Right lobe of liver (tissue), 6 donors: ENCODE results near the gene C19orf12. TPM values are rescaled to one million over a fixed set of nuclear protein-coding genes. Genes with fewer than 3 reads are reported as not detected.
A peak's percentile ranks its signal among the peaks of the same experiment; 100 is the strongest.

Experiments
- ATAC-seq, 4 donors: fragments of 200-7000 bp; cut with Tn5 transposase; one replicate each; pipeline ENCODE4 v1.9.1; 2020; ENCODE audit warnings: mild to moderate bottlenecking in 4 of 4, moderate library complexity in 4 of 4
- DNase-seq, 3 donors: peaks; one replicate each; pipeline ENCODE4 v3.0.0-alpha.2; 2020
- H3K27ac ChIP-seq, 3 donors: fragments of 200-600 bp; one replicate each; pipeline ENCODE4 v1.8.0; 2022
- H3K27me3 ChIP-seq, 2 donors: fragments of 200-600 bp; one replicate each; pipeline ENCODE4 v1.8.0; 2022
- H3K36me3 ChIP-seq, 4 donors: fragments of 200-600 bp; sonication (generic) in 1 of 4; one replicate each; pipeline versions ENCODE4 v1.5.1 to v1.8.0; 2017 to 2022; ENCODE audit warnings: control low read depth in 1 of 4
- H3K4me1 ChIP-seq, 4 donors: fragments of 200-600 bp; sonication (generic) in 1 of 4; one replicate each; pipeline versions ENCODE4 v1.5.1 to v1.8.0; 2017 to 2022; ENCODE audit warnings: control low read depth in 1 of 4
- H3K4me3 ChIP-seq, 3 donors: fragments of 200-600 bp; one replicate each; pipeline ENCODE4 v1.8.0; 2022
- H3K9me3 ChIP-seq, 4 donors: fragments of 200-600 bp; sonication (generic) in 1 of 4; one replicate each; pipeline versions ENCODE4 v1.5.1 to v1.8.0; 2017 to 2022; ENCODE audit warnings: control low read depth in 1 of 4
- CTCF ChIP-seq, 4 donors: fragments of 200-600 bp in 3 of 4; fragments of 450-650 bp in 1 of 4; IDR thresholded peaks; one replicate each; pipeline versions ENCODE4 v1.5.1 to v1.8.0; 2016 to 2022; ENCODE audit warnings: antibody characterized with exemption in 4 of 4, mild to moderate bottlenecking in 2 of 4
- POLR2A ChIP-seq: fragments of 450-650 bp; IDR thresholded peaks from one replicate; pipeline ENCODE4 v1.6.1; 2017; ENCODE audit warnings: antibody characterized with exemption, mild to moderate bottlenecking
- WGBS: methylation state at CpG from one replicate; pipeline ENCODE4 v1.1.6; 2018; ENCODE audit warnings: low coverage, low lambda C conversion rate; ENCODE audit not compliant: insufficient coverage; ENCODE audit errors: missing lambda C conversion rate; 5-methylcytosine and 5-hydroxymethylcytosine counted together
- intact Hi-C, 2 donors: fragments of 100-400 bp; cut with DNase I; formaldehyde crosslinking; loops; one replicate each; pipeline versions ENCODE4 v1.11.2 to v1.14.1; 2022
- total RNA-seq, 6 experiments: library from RNA; depleted of rRNA in 2 of 6; stranded (reverse); fragments of >200 nt in 2 of 6; fragmentation: NEBNext Ultra II Directional in 3 of 6; extraction: Animal tissue kit (Norgen Biotek cat#: 25700) in 3 of 6; gene quantifications; one replicate each; pipeline versions ENCODE4 v1.1.0 to v1.2.4, GENCODE V29; 2016 to 2023
- donor health status: DM: no; HTN: yes; CAD: no.
- donor health status: DM: no; HTN: no; CAD: no.
- donor health status: DM: no; HTN: no; CAD: no.
- donor health status: DM: no; HTN: yes; CAD: no.
- donor health status: DM: no; HTN: yes; CAD: no.

The C19orf12 gene
- total RNA-seq, 6 experiments from 2014 or later: 35.2 to 62.8 (median 52.4) TPM

- DNase-seq: no peak
- H3K4me1 ChIP-seq: peaks cover 0 to 10% (median 5%) of the 10 kb centered on the region in 4 donors
- ATAC-seq: peak; percentile 16 to 69 (median 46)
- no peak overlapping the region for H3K27ac ChIP-seq
- intact Hi-C loops: no loop called here
- H3K9me3 ChIP-seq: peaks cover 0 to 4% (median 0%) of the 10 kb centered on the region in 4 donors
- no peak overlapping the region for H3K4me3 ChIP-seq
- H3K36me3 ChIP-seq: no peaks in the 10 kb centered on the region
- WGBS: 49% methylated on average over 7 of the region's 7 CpGs
- H3K27me3 ChIP-seq: no peaks in the 10 kb centered on the region
- TF ChIP-seq CTCF (IDR thresholded peaks at IDR 0.05): no peak
- no peak for TF ChIP-seq POLR2A
Measured at GRCh38 chr19:29685326-29685725, 29.7 kb downstream of the C19orf12 start.

- no peak for DNase-seq
- no peak for TF ChIP-seq CTCF (IDR thresholded peaks at IDR 0.05)
- no peak for TF ChIP-seq POLR2A
- Histone ChIP-seq H3K36me3 (no peaks in the 10 kb centered on the region), H3K4me3 (no peak overlapping the region), H3K27ac (no peak overlapping the region), H3K9me3 (no peaks in the 10 kb centered on the region), H3K27me3 (no peaks in the 10 kb centered on the region), H3K4me1 (peaks cover 0 to 31% (median 14%) of the 10 kb centered on the region in 4 donors)
- no peak for ATAC-seq
- intact Hi-C loops: no loop called here
- WGBS: 97% methylated on average over 5 of the region's 10 CpGs
Measured at GRCh38 chr19:29683009-29683408, 32.1 kb downstream of the C19orf12 start.

- WGBS: no CpG with 5 or more reads among the region's 16 CpGs
- H3K27me3 ChIP-seq: no peaks in the 10 kb centered on the region
- no peak overlapping the region for H3K4me3 ChIP-seq
- no peaks in the 10 kb centered on the region for H3K36me3 ChIP-seq
- no peak for ATAC-seq
- DNase-seq: no peak
- no peaks in the 10 kb centered on the region for H3K9me3 ChIP-seq
- intact Hi-C loops: no loop called here
- H3K27ac ChIP-seq: no peak overlapping the region
- H3K4me1 ChIP-seq: peaks cover 0 to 38% (median 19%) of the 10 kb centered on the region in 4 donors
- TF ChIP-seq CTCF (IDR thresholded peaks at IDR 0.05) (no peak), POLR2A (no peak)
Measured at GRCh38 chr19:29682236-29682895, 32.7 kb downstream of the C19orf12 start.

GRCh38 chr19:29681422-29682235 is 33.4 kb downstream of the C19orf12 start:
- Histone ChIP-seq H3K4me3 (no peak overlapping the region), H3K27ac (no peak overlapping the region), H3K9me3 (no peaks in the 10 kb centered on the region), H3K27me3 (no peaks in the 10 kb centered on the region), H3K36me3 (no peaks in the 10 kb centered on the region), H3K4me1 (peaks cover 0 to 44% (median 25%) of the 10 kb centered on the region in 4 donors)
- DNase-seq (peak in 1 of 3 donors; percentile 54), ATAC-seq (no peak)
- TF ChIP-seq CTCF (IDR thresholded peaks at IDR 0.05) (no peak), POLR2A (no peak)
- intact Hi-C loops: no loop called here
- 95% methylated on average over 4 of the region's 13 CpGs for WGBS
